Activated CD4-positive, alpha-beta T cell treated with anti-CD3 and anti-CD28 coated beads, Interleukin-2, amount 50 U/mL, for 24 hours (primary cell): ENCODE results near the gene SMC4.
A peak's percentile ranks its signal among the peaks of the same experiment; 100 is the strongest.

ENCODE experiments used
- DNase-seq, 2 donors: peaks; one replicate each; pipeline ENCODE4 v3.0.0-alpha.2; 2020; ENCODE audit warnings: low read depth in 1 of 2, low spot score in 1 of 2

The SMC4 gene

GRCh38 chr3:160394009-160394392, 5.4 kb upstream of the SMC4 start:
- no peak for DNase-seq

DNA sequence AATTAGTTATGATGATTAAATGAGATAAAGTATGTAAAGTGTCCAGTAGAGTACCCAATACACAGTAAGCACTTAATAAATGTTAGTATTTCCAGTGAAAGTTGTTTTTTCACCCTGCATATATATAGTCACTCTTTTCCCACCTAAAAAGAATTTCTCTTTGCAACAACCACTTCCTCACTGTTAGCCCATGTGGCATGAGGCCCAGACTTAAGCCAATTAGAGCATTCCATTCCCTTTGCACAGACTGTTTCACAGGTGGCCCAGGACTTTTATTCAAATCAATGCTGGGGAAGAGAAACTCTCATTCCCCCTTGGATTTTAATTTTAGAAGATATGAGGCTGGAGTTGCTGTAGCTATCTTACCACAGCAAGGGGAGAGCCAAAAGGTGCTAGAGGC, 4.2 kb upstream of the SMC4 start:
- no peak for DNase-seq

- no peak for DNase-seq
Measured at GRCh38 chr3:160398820-160399124, 678 bp upstream of the SMC4 start.

GRCh38 chr3:160400030-160400701, 716 bp downstream of the SMC4 start:
- DNase-seq: peak in 1 of 2 donors; percentile 9

DNA sequence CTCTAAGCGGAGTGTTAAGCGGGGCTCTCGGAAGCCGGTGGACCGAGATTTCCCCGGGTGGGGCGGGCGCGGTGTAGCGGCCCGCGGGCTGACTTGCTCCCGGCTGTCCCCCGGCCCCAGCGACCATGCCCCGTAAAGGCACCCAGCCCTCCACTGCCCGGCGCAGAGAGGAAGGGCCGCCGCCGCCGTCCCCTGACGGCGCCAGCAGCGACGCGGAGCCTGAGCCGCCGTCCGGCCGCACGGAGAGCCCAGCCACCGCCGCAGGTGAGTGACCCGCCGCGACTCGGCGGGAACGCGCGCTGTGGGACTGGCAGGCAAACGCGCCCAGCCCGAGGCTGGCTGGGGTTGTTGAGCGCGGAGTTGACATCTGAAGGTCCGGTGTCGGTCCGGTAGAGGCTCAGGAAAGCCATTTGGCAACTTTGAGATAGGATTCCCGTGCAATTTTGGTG, 1.3 kb downstream of the SMC4 start:
- peak in 1 of 2 donors; percentile 9 for DNase-seq

GRCh38 chr3:160401291-160402095, 2.0 kb downstream of the SMC4 start:
- DNase-seq: no peak

DNA sequence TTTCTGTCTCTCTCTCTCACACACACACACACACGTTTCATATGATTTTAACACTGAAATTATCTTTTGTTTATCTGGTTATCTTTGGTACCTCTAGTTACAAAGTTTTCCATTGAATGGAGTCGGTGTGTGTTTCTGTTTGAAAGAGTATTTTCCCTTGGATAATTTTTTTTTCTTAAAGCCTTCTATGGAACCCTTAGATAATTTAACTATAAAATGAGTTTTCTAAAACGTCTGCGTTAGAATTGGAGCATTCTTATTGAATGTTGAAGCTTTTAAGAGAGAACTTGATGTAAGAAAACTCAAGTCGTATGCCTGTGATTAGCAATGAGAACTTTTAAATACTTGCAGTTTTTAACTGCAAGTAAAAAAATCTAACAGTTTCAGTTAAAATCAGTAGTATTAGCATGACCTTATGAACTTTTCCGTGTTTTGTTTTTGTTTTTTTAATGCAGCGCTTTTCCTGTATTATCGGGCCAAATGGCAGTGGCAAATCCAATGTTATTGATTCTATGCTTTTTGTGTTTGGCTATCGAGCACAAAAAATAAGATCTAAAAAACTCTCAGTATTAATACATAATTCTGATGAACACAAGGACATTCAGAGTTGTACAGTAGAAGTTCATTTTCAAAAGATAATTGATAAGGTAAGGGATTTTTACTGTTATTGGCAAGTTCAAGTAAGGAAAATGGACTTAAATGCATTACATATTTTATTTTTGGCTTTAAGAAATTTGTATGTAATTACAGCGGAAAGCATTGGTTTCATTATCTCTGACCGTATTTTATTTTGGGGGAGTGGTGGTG, 3.0 kb downstream of the SMC4 start:
- no peak for DNase-seq

GRCh38 chr3:160403028-160403545, 3.6 kb downstream of the SMC4 start:
- DNase-seq: no peak

GRCh38 chr3:160403796-160404470, 4.5 kb downstream of the SMC4 start:
- no peak for DNase-seq

- DNase-seq: no peak
Measured at GRCh38 chr3:160409812-160410610, 10.6 kb downstream of the SMC4 start.

DNA sequence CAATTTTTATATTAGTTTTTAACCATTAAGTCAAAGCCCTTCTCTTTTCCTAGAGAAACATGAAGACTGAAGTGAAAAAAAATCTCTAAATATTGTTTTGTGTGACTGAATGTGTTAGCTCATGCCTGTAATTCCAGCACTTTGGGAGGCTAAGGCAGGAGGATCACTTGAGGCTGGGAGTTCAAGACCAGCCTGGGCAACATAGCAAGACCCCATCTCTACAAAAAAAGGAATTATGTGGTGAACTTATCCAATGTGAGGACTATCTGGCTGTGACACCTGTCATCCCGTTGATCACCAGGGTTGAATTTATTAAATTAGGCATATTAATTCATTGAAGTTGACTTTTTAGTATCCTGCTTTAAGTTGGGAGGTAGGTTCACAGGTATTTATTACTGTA, 13.0 kb downstream of the SMC4 start:
- DNase-seq: no peak

DNA sequence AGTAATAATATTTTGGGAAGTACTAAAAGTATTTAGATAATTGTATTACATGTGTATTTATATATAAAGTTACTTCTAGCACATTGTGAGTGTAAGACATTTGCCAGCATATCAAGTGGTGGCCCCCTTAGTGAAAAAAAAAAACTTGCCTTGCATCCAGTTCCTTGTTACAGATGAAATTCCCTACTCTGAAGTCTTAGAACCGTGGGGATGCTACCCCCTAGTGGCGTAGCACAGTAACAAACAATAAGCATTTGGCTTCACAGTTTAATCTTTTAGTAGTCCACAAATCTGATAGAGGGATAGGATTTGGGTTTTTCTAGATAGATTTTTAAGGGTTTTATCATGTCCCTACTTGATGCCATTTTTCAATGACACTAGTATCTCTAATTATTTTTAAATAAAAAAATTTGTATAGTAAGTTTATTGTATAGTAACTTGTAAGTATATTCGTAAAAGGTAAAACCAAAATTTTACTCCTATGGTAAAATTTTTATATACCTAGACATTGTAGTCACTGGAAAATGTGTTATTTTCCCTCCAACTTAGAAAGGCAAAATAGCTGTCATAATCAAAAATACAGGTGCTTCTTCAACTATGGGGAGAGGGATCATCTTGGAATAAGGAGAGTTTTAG, 14.3 kb downstream of the SMC4 start:
- DNase-seq: peak; percentile 13 to 53

GRCh38 chr3:160417311-160417710, 17.9 kb downstream of the SMC4 start:
- DNase-seq: no peak

DNA sequence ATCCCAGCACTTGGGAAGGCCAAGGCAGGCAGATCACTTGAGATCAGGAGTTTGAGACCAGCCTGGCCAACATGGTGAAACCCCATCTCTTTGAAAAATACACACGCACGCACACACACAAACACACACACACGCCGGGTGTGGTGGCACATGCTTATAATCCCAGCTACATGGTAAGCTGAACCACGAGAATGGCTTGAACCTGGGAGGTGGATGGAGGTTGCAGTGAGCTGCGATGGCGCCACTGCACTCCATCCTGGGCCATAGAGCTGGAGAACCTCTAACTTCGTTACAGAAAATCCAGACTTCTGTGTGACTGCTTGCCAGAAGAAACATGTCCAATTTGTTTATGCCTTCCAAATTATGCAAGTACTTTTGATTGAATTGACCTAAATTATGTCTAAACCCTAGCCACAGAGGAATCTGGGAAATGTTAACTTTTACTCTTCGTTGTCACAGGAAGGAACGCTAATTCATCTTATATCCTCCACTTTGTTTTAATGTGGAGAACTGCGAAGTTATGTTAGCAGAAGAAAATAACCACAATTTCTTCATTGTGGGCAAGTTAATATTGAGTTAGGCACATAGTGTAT, 28.5 kb downstream of the SMC4 start:
- no peak for DNase-seq

GRCh38 chr3:160434071-160434470, 34.6 kb downstream of the SMC4 start:
- DNase-seq: no peak

DNA sequence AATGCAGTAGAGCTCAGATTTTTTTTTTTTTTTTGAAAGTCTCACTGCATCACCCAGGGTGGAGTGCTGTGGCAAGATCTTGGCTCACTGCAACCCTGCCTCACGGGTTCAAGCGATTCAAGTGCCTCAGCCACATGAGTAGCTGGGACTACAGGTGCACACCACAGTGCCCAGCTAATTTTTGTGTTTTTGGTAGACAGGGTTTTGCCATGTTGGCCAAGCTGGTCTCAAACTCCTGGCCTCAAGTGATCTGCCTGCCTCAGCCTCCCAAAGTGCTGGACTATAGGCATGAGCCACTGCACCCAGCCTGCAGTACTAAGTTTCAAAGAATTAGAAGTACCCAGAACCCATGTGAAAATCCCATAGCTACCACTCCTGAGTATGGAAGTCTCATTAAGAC, 35.6 kb downstream of the SMC4 start:
- no peak for DNase-seq

DNA sequence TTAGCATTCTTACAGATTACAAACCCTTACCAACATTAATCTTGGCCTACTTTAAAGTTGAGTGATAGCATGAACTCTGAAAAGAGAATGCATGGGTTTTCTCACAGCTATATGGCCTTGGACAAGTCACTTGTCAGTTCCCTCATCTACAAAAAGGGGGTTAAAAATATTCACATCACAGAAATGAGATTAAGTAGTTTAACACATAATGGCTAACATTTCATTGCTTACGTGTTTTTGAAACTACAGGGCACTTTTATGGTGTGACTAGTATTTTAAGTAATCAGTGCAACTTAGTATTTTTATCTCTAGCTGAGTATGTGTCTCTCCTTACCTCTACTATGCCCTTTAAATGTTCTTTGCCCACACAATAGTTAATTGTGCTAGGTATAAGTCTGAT, 36.3 kb downstream of the SMC4 start:
- DNase-seq: no peak

- DNase-seq: no peak
Measured at GRCh38 chr3:160437083-160437455, 37.6 kb downstream of the SMC4 start.

DNA sequence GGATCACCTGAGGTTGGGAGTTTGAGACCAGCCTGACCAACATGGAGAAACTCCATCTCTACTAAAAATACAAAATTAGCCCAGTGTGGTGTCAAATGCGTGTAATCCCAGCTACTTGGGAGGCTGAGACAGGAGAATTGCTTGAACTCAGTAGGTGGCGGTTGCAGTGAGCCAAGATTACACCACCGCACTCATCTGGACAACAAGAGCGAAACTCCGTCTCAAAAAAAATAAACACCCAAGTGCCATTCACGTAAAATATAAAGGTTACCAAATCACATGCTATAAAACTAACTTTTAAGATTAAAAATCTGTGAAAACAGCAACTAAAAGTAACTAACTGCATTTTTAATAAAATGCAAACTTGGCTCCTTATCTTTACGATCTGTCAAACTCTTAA, 41.2 kb downstream of the SMC4 start:
- DNase-seq: no peak

GRCh38 chr3:160444411-160444810, 45.0 kb downstream of the SMC4 start:
- no peak for DNase-seq
